ENCODE data around the gene NBAS.
"Not testable (repeated sequence)": the region's sequence is repeated elsewhere in the genome, so short reads cannot be mapped to it uniquely, and the experiment has no call there.

NBAS gene

GRCh38 chr2:15210542-15210941 is 350.6 kb downstream of the NBAS start:
- not testable (repeated sequence) for DNase-seq (ENCODE audit: low read depth)

- no peak for DNase-seq (ENCODE audit: low read depth)
Observed at GRCh38 chr2:15206419-15206818, 354.7 kb downstream of the NBAS start.

GRCh38 chr2:15205562-15205961 is 355.6 kb downstream of the NBAS start:
- DNase-seq (ENCODE audit: low read depth) = no peak

GRCh38 chr2:15201009-15201408 is 360.1 kb downstream of the NBAS start:
- no peak for DNase-seq (ENCODE audit: low read depth)

- DNase-seq (ENCODE audit: low read depth) = no peak
Observed at GRCh38 chr2:15200581-15200980, 360.6 kb downstream of the NBAS start.

- no peak for DNase-seq (ENCODE audit: low read depth)
Observed at GRCh38 chr2:15198051-15198450, 363.1 kb downstream of the NBAS start.

GRCh38 chr2:15195813-15196212 is 365.3 kb downstream of the NBAS start:
- no peak for DNase-seq (ENCODE audit: low read depth)

GRCh38 chr2:15191789-15192188 is 369.3 kb downstream of the NBAS start:
- DNase-seq (ENCODE audit: low read depth) = no peak

- DNase-seq (ENCODE audit: low read depth) = no peak
Observed at GRCh38 chr2:15189216-15189615, 371.9 kb downstream of the NBAS start.

- DNase-seq (ENCODE audit: low read depth) = no peak
Observed at GRCh38 chr2:15187702-15188101, 373.4 kb downstream of the NBAS start.

GRCh38 chr2:15186118-15186517 is 375.0 kb downstream of the NBAS start:
- DNase-seq (ENCODE audit: low read depth) = no peak

GRCh38 chr2:15184491-15184890 is 376.6 kb downstream of the NBAS start:
- DNase-seq (ENCODE audit: low read depth) = no peak

GRCh38 chr2:15182275-15182674 is 378.9 kb downstream of the NBAS start:
- DNase-seq (ENCODE audit: low read depth) = no peak

- no peak for DNase-seq (ENCODE audit: low read depth)
Observed at GRCh38 chr2:15181092-15181745, 379.9 kb downstream of the NBAS start.

GRCh38 chr2:15180379-15180778 is 380.8 kb downstream of the NBAS start:
- no peak for DNase-seq (ENCODE audit: low read depth)

GRCh38 chr2:15178946-15179345 is 382.2 kb downstream of the NBAS start:
- no peak for DNase-seq (ENCODE audit: low read depth)

GRCh38 chr2:15177103-15177502 is 384.0 kb downstream of the NBAS start:
- DNase-seq (ENCODE audit: low read depth) = peak; percentile 31

- DNase-seq (ENCODE audit: low read depth) = no peak
Observed at GRCh38 chr2:15176604-15177003, 384.5 kb downstream of the NBAS start.

- no peak for DNase-seq (ENCODE audit: low read depth)
Observed at GRCh38 chr2:15174567-15174966, 386.6 kb downstream of the NBAS start.

GRCh38 chr2:15173501-15173900 is 387.6 kb downstream of the NBAS start:
- no peak for DNase-seq (ENCODE audit: low read depth)

- DNase-seq (ENCODE audit: low read depth) = no peak
Observed at GRCh38 chr2:15172825-15173224, 388.3 kb downstream of the NBAS start.

GRCh38 chr2:15170070-15170775 is 390.9 kb downstream of the NBAS start:
- DNase-seq (ENCODE audit: low read depth) = no peak

GRCh38 chr2:15169326-15170069 is 391.6 kb downstream of the NBAS start:
- DNase-seq (ENCODE audit: low read depth) = no peak
